Measurements from ENCODE around the gene CNTN4. TPM values are rescaled to one million over a fixed set of nuclear protein-coding genes. Genes with fewer than 3 reads are reported as not detected.

Gene CNTN4
- total RNA-seq, 1 experiment from 2014 or later = 1.6 TPM

- Histone ChIP-seq H3K14ac (ENCODE audit: insufficient read depth, low read length) (no peak overlapping the region), H4K20me1 (ENCODE audit: control insufficient read depth, insufficient read depth, insufficient read length) (no peaks in the 10 kb centered on the region), H3K23me2 (ENCODE audit: insufficient read length, low read depth, low read length, poor library complexity, severe bottlenecking) (no peaks in the 10 kb centered on the region), H2BK20ac (ENCODE audit: low read depth, low read length, poor library complexity, severe bottlenecking) (no peak overlapping the region), H3K9ac (ENCODE audit: extremely low read depth, insufficient read length, low read length) (no peak overlapping the region), H2AK5ac (ENCODE audit: insufficient read length, low read length) (no peak overlapping the region), H2BK15ac (ENCODE audit: low read depth, low read length) (no peak overlapping the region), H3K23ac (ENCODE audit: insufficient read length, low read depth, low read length) (no peak overlapping the region), H3K79me2 (ENCODE audit: insufficient read depth, low read length) (no peaks in the 10 kb centered on the region), H2BK12ac (ENCODE audit: insufficient read length, low read depth, low read length) (no peak overlapping the region), H4K91ac (ENCODE audit: insufficient read length, low read depth, low read length) (no peak overlapping the region), H3K79me1 (ENCODE audit: insufficient read depth, low read depth, low read length, poor library complexity, severe bottlenecking) (no peaks in the 10 kb centered on the region), H3K18ac (ENCODE audit: insufficient read length, low read depth, low read length) (no peak overlapping the region), H4K8ac (replicated peaks; ENCODE audit: insufficient read length, low read depth, low read length) (no peak overlapping the region), H2BK120ac (ENCODE audit: low read depth, low read length, poor library complexity, severe bottlenecking) (no peak overlapping the region), H3K4me1 (ENCODE audit: insufficient read depth, low read length) (no peaks in the 10 kb centered on the region), H3K9me3 (ENCODE audit: control insufficient read depth, low read depth, low read length) (no peaks in the 10 kb centered on the region), H4K5ac (ENCODE audit: insufficient read length, low read depth, low read length) (no peak overlapping the region), H2BK5ac (ENCODE audit: insufficient read length, low read length) (no peak overlapping the region), H3K27ac (ENCODE audit: insufficient read length, low read depth, low read length) (no peak overlapping the region), H2AFZ (ENCODE audit: low read length) (no peak overlapping the region), H3K4ac (ENCODE audit: low read depth, low read length) (no peak overlapping the region), H3K56ac (ENCODE audit: insufficient read length, low read depth, low read length) (no peak overlapping the region), H3K27me3 (ENCODE audit: insufficient read depth, low read length) (no peaks in the 10 kb centered on the region), H3K4me2 (ENCODE audit: insufficient read depth, insufficient read length, low read length) (no peak overlapping the region), H3T11ph (ENCODE audit: low read length) (no peak overlapping the region)
- TF ChIP-seq CTCF (conservative IDR thresholded peaks at IDR 0.05) = no peak
- no peaks in the 10 kb centered on the region for H3K9me3 Mint-ChIP-seq
- H3K27ac Mint-ChIP-seq = no peak overlapping the region
- H3K4me3 Mint-ChIP-seq = no peak overlapping the region
- no peak for DNase-seq
- no peaks in the 10 kb centered on the region for H3K4me1 Mint-ChIP-seq
- WGBS (ENCODE audit: extremely low coverage, insufficient read length, low lambda C conversion rate) = no CpG with 5 or more reads among the region's 7 CpGs
- no peaks in the 10 kb centered on the region for H3K36me3 Mint-ChIP-seq (ENCODE audit: insufficient read depth in 1 of 3, low read depth in 3 of 3)
- no peaks in the 10 kb centered on the region for H3K27me3 Mint-ChIP-seq (ENCODE audit: low read depth)
Measured at GRCh38 chr3:2735392-2735894, 636.8 kb downstream of the CNTN4 start.

All from H9 (cell line).